Endometrial microvascular endothelial cells (primary cell): ENCODE measurements around the gene CIB2. TPM values are rescaled to one million over a fixed set of nuclear protein-coding genes. Genes with fewer than 3 reads are reported as not detected.

Experiments used
- in situ Hi-C: cut with HindIII; loops from 2 replicates; pipeline ENCODE4 v1.10.0; 2017; ENCODE audit warnings: low sequenced_read_pairs, low pct_unique_long_range_greater_than_20kb; ENCODE audit errors: inconsistent ontology term
- total RNA-seq: library from RNA; depleted of rRNA; stranded (reverse); fragments of >200 nt; gene quantifications from one replicate; pipeline ENCODE4 v1.2.3, GENCODE V29; 2015; ENCODE audit errors: inconsistent ontology term

Gene CIB2
- total RNA-seq, 1 donor from 2014 or later, result 0.28 TPM

DNA sequence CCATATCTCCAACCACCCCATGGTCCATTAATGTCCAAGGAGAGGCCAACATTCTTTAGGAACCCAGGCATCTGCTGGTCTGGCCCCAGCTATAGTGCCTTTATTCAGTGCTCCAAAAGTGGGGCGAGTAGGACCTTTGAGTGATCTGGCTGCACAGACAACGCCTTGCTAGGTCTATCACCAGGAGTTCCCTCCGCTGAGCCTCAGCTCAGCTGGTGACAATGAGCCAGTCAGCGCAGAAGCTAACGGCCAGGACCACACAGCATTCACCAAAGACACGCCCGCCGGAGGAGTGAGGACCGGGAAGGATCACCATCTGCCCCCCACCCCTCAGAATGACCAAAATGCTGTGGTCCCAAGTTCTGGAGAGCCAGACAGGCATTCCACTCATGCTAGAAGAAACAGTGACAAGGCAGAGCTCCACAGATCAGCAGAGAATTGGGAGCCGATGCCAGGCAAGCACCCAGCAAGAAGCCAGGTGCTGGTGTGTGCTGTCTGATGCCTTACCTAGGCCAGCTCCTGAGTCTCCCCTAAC is 72.8 kb downstream of the CIB2 start:
- in situ Hi-C loops, result no loop called here

- in situ Hi-C loops, result no loop called here
These were observed 73.4 kb downstream of the CIB2 start for GRCh38 chr15:78057803-78058202.

DNA sequence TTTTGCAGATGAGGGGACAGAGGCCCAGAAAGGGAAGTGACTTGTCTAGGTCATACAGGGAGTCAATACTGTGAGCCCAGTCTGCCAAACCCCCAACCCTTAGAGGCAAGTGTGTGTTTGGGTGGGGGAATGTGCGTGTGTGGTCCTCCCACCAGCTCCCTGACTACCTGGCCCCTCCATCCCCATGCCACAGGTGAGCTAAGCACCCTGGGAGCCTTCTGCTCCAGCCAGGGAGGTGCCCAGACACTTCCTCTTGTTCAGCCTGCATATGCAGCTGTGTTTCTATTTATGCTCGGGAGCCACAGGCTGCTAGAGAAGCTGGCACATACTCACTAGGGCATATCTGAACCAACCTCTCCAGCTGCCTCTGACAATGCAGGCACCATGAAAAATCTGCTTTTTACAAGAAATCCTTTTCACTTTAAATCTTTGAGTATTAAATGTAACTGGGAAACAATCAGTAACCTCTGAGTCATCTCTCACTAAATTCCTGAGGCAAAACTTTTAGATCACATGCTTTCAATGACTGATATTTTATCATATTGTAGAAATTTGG is 74.5 kb downstream of the CIB2 start:
- in situ Hi-C loops, result no loop called here

DNA sequence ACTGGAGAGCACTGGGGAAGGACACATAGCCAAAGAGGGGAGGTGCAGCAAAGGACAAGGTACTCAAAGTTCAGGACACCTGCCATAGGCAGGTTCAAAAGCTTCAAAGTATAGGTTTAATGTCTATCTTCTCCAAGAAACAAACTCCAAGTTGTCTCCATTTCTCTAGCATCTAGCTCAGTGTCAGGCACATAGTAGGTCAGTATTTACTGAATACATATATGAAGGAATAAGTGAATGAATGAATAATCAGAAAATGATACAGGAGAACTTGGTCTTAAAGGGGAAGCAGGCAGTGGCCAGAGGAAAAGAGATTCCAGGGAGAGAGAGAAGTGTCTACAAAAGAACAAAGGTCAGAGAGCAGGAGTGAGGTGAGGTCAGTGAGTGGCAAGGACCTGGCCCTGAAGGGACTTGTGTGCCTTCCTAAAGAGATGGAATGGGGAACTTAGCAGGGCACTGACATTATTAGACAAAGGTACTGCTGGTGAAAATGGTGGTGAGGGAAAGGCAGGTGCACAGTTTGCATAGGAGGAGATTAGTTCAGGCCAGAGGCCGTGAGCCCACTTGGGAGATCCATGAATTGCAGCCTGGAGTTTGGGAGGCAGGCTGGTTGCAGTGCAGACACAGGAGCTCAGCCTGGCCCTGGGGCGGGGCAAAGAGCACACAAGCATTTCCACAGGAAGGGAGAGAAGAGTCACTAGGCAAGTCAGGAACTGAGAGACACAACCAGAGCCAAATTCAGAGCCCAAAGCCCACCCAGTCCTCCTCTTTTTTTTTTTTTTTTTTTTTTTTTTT is 75.1 kb downstream of the CIB2 start:
- in situ Hi-C loops, result no loop called here

DNA sequence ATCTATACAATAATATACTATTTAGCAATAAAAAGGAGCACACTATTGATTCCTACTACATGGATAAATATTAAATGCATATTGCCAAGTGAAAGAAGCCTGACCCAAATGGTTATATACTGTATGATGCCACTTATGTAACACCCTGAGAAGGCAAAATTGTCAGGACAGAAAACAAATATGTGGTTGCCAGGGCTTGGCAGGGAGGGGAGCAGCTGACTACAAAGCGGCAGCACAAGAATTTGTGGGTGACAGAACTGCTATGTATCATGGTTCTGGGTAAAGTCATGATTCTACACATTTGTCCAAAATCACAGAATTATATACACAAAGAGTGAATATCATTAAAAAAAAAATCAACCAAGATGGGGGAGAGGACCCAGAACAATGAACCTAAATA is 76.3 kb downstream of the CIB2 start:
- in situ Hi-C loops, result no loop called here

Other genes with a start within 250 kb of the CIB2 start
- gene TBC1D2B, start 53.7 kb downstream of the CIB2 start, total RNA-seq, result 61.0 TPM
- not detected for gene SH2D7, start 38.9 kb downstream of the CIB2 start, total RNA-seq
- 105 TPM for gene IDH3A, start 17.9 kb upstream of the CIB2 start, total RNA-seq
- gene ACSBG1, start 103.1 kb upstream of the CIB2 start, total RNA-seq, result not detected
- 8.5 TPM for gene DNAJA4, start 133.1 kb upstream of the CIB2 start, total RNA-seq
- gene SKIC8, start 168.2 kb upstream of the CIB2 start, total RNA-seq, result 101 TPM
- gene CRABP1, start 208.9 kb upstream of the CIB2 start, total RNA-seq, result not detected